ENCODE results near the gene MRC1. TPM values are rescaled to one million over a fixed set of nuclear protein-coding genes. Genes with fewer than 3 reads are reported as not detected.

The MRC1 gene
- total and polyA plus RNA-seq, 2 donors (not counting 3 experiments of a cell fraction or from before 2014, with no cell fraction given) = 0.03 to 0.13 TPM

- BruUV-seq (replicated peaks) = no TSS peak
- Histone ChIP-seq H2AFZ (ENCODE audit: low read depth, low read length) (peak overlapping the region; percentile 11), H3K27ac (ENCODE audit: insufficient read depth, low read depth, low read length) (no peak overlapping the region), H3K9me3 (replicated peaks; ENCODE audit: control insufficient read depth, insufficient read depth, low read length) (no peaks in the 10 kb centered on the region), H3K4me2 (ENCODE audit: insufficient read depth, low read length) (no peak overlapping the region), H3K27me3 (ENCODE audit: control insufficient read depth in 2 of 2, insufficient read depth in 2 of 2, low read length in 2 of 2) (no peaks in the 10 kb centered on the region), H3K36me3 (ENCODE audit: control insufficient read depth in 2 of 2, extremely low read depth in 1 of 2, insufficient read depth in 2 of 2, low read length in 2 of 2) (no peaks in the 10 kb centered on the region), H3K4me3 (replicated peaks in 1 of 3; ENCODE audit: insufficient read depth in 1 of 3, low read depth in 1 of 3, low read length in 3 of 3) (no peak overlapping the region), H3K79me2 (ENCODE audit: control insufficient read depth, insufficient read depth, low read length) (no peaks in the 10 kb centered on the region), H4K20me1 (replicated peaks; ENCODE audit: control insufficient read depth, extremely low read depth, insufficient read depth, low read length) (no peaks in the 10 kb centered on the region), H3K9ac (replicated peaks; ENCODE audit: extremely low read depth, insufficient read depth, low read length) (no peak overlapping the region), H3K4me1 (ENCODE audit: control insufficient read depth, extremely low read depth, insufficient read depth, low read length) (peaks cover 7% of the 10 kb centered on the region), H3K9me1 (replicated peaks; ENCODE audit: control insufficient read depth, extremely low read depth, insufficient read depth, low read length) (no peaks in the 10 kb centered on the region)
- ChIA-PET POLR2A (no interaction called here), CTCF (interaction anchor here (0.5 to 2.6 kb wide), 22 partner anchors 9 to 438 kb away, joined by 3 to 24 read pairs (median 4); no protein-coding TSS in a partner anchor)
- DNase-seq (ENCODE audit: low read depth, low spot score) (peak; percentile 31), FAIRE-seq (peak; percentile 21)
- TF ChIP-seq MAX (IDR thresholded peaks at IDR 0.05; ENCODE audit: insufficient read depth, insufficient read length) = no peak
- TF ChIP-seq, protein P1, sequence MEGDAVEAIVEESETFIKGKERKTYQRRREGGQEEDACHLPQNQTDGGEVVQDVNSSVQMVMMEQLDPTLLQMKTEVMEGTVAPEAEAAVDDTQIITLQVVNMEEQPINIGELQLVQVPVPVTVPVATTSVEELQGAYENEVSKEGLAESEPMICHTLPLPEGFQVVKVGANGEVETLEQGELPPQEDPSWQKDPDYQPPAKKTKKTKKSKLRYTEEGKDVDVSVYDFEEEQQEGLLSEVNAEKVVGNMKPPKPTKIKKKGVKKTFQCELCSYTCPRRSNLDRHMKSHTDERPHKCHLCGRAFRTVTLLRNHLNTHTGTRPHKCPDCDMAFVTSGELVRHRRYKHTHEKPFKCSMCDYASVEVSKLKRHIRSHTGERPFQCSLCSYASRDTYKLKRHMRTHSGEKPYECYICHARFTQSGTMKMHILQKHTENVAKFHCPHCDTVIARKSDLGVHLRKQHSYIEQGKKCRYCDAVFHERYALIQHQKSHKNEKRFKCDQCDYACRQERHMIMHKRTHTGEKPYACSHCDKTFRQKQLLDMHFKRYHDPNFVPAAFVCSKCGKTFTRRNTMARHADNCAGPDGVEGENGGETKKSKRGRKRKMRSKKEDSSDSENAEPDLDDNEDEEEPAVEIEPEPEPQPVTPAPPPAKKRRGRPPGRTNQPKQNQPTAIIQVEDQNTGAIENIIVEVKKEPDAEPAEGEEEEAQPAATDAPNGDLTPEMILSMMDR (IDR thresholded peaks at IDR 0.05; ENCODE audit: extremely low read depth in 1 of 2, insufficient read depth in 1 of 2, low read depth in 1 of 2, low read length in 2 of 2) = peak; percentile 19 to 26
- intact Hi-C loops (cut with micrococcal nuclease) = loop anchor here (2.0 to 5.0 kb wide), 3 partner anchors 25 to 367 kb away; partner anchors contain the start of gene MRC1
- dilution Hi-C loops (cut with MboI; ENCODE audit: extremely low pct_ligation_motif_present, low sequenced_read_pairs) = no loop called here
Measured at GRCh38 chr10:17847585-17848296, 38.6 kb downstream of the MRC1 start.

DNA sequence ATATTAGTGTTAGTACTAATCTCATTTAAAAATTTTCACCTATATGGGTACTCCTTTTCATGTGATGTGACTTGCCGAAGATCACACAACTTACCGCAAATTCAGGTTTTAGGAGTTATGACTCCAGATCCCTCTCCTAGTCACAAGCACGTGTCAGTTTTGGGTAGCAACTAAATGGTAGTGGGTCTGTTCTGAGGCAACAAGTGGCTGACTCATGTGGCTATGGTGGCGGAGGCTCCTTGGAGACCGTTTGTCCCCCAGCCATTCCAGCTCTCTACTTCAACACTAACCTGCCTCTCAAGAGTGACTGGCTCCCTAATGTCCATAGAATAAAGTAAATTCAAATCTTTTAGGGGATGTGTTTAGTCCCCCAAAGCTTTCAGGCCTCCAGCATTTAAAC is 39.5 kb downstream of the MRC1 start:
- Histone ChIP-seq H3K79me2 (ENCODE audit: control insufficient read depth, insufficient read depth, low read length) (no peaks in the 10 kb centered on the region), H3K9ac (replicated peaks; ENCODE audit: extremely low read depth, insufficient read depth, low read length) (no peak overlapping the region), H3K4me3 (replicated peaks in 1 of 3; ENCODE audit: insufficient read depth in 1 of 3, low read depth in 1 of 3, low read length in 3 of 3) (no peak overlapping the region), H4K20me1 (replicated peaks; ENCODE audit: control insufficient read depth, extremely low read depth, insufficient read depth, low read length) (no peaks in the 10 kb centered on the region), H3K27ac (ENCODE audit: insufficient read depth, low read depth, low read length) (no peak overlapping the region), H3K27me3 (ENCODE audit: control insufficient read depth in 2 of 2, insufficient read depth in 2 of 2, low read length in 2 of 2) (no peaks in the 10 kb centered on the region), H3K4me2 (ENCODE audit: insufficient read depth, low read length) (no peak overlapping the region), H2AFZ (ENCODE audit: low read depth, low read length) (no peak overlapping the region), H3K9me1 (replicated peaks; ENCODE audit: control insufficient read depth, extremely low read depth, insufficient read depth, low read length) (no peaks in the 10 kb centered on the region), H3K4me1 (ENCODE audit: control insufficient read depth, extremely low read depth, insufficient read depth, low read length) (peaks cover 7% of the 10 kb centered on the region), H3K36me3 (ENCODE audit: control insufficient read depth in 2 of 2, extremely low read depth in 1 of 2, insufficient read depth in 2 of 2, low read length in 2 of 2) (no peaks in the 10 kb centered on the region), H3K9me3 (replicated peaks; ENCODE audit: control insufficient read depth, insufficient read depth, low read length) (no peaks in the 10 kb centered on the region)
- ChIA-PET CTCF (interaction anchor here (1.3 to 2.6 kb wide), 7 partner anchors 8 to 232 kb away, joined by 4 to 24 read pairs (median 12); no protein-coding TSS in a partner anchor), POLR2A (no interaction called here)
- no peak for DNase-seq (ENCODE audit: low read depth, low spot score)
- BruUV-seq (replicated peaks) = no TSS peak
- no peak for FAIRE-seq
- no peak for TF ChIP-seq FOS (IDR thresholded peaks at IDR 0.05; ENCODE audit: borderline replicate concordance, insufficient read depth, low read length)
- TF ChIP-seq, protein P1 (IDR thresholded peaks at IDR 0.05; ENCODE audit: extremely low read depth in 1 of 2, insufficient read depth in 1 of 2, low read depth in 1 of 2, low read length in 2 of 2) = no peak
- no peak for TF ChIP-seq JUN (IDR thresholded peaks at IDR 0.05; ENCODE audit: borderline replicate concordance, insufficient read depth, insufficient read length, low read depth)
- dilution Hi-C loops (cut with MboI; ENCODE audit: extremely low pct_ligation_motif_present, low sequenced_read_pairs) = no loop called here
- intact Hi-C loops (cut with micrococcal nuclease) = loop anchor here (5.0 kb wide), 1 partner anchor 41 kb away; the partner anchor contains the start of gene MRC1
